Activated CD4-positive, CD25-positive, alpha-beta regulatory T cell treated with anti-CD3 and anti-CD28 coated beads, Interleukin-2, amount 50 U/mL, for 72 hours (primary cell): Measurements from ENCODE around the gene RABL6.
"Not testable (repeated sequence)": the region's sequence is repeated elsewhere in the genome, so short reads cannot be mapped to it uniquely, and the experiment has no call there.

Experiments
- DNase-seq: peaks from one replicate; pipeline ENCODE4 v3.0.0; 2021

The RABL6 gene, protein sequence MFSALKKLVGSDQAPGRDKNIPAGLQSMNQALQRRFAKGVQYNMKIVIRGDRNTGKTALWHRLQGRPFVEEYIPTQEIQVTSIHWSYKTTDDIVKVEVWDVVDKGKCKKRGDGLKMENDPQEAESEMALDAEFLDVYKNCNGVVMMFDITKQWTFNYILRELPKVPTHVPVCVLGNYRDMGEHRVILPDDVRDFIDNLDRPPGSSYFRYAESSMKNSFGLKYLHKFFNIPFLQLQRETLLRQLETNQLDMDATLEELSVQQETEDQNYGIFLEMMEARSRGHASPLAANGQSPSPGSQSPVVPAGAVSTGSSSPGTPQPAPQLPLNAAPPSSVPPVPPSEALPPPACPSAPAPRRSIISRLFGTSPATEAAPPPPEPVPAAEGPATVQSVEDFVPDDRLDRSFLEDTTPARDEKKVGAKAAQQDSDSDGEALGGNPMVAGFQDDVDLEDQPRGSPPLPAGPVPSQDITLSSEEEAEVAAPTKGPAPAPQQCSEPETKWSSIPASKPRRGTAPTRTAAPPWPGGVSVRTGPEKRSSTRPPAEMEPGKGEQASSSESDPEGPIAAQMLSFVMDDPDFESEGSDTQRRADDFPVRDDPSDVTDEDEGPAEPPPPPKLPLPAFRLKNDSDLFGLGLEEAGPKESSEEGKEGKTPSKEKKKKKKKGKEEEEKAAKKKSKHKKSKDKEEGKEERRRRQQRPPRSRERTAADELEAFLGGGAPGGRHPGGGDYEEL

DNA sequence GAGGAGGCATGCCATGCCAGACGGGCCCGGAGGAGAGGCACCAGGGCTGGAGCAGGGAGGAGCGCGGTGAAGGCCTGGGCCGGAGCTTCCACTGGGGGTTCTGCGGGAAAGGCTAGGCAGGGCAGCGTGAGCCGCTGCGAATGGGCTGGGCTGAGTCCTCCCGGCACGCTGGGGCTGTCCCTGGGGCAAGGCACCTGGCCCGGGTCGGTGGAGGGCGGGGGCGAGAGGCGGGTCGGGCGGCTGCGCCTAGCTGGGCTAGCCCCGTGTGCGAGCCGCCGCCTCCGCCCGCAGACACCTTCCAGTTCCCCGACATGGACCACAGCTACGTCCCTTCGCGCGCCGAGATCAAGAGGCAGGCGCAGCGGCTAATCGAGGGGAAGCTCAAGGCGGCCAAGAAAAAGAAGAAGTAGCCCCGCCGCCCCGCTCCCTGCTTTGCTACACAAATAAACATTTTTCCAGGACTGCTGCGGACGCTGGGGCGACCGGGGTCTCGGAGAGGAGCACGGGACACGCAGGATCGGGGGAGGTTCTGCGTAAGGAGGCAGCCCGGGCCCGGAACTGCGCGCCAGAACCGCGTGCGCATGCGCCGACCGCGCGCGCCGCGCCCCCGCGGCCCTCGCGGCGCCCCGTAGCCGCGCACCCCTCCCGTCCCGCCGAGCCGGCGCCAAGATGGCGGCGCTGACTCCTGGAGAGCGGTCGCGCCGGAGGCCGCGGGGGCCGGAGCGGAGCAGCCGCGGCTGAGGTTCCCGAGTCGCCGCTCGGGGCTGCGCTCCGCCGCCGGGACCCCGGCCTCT lies at the start of gene RABL6:
Gene RABL6 (plus strand): TSS at position 668 of the 794 bp plus-strand sequence. CDS start 249 bp downstream, outside the sequence.
- DNase-seq: peak; percentile 87

DNA sequence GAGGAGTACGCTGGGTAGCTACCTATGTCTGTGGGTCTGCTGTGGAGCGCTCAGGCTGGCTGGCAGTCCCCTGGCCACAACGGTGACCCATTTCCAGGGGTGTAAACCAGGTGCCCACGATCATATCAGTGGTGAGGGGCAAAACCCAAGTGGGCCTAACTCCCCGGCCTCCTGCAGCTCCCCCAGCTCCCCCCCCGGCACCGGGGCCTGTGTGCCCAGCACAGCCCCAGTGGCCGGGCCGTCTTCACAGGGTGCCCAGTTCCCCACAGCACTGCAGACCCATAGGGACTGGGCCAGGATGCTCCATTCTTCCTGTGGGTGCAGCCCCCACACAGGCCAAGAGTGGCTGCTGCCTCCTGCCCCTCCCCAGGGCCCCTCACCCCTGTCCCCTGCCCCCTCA lies 48.7 kb upstream of the RABL6 start:
- DNase-seq: peak; percentile 17

- no peak for DNase-seq
Observed at GRCh38 chr9:136759436-136760325, 48.1 kb upstream of the RABL6 start.

GRCh38 chr9:136760424-136760823 lies 47.3 kb upstream of the RABL6 start:
- no peak for DNase-seq

DNA sequence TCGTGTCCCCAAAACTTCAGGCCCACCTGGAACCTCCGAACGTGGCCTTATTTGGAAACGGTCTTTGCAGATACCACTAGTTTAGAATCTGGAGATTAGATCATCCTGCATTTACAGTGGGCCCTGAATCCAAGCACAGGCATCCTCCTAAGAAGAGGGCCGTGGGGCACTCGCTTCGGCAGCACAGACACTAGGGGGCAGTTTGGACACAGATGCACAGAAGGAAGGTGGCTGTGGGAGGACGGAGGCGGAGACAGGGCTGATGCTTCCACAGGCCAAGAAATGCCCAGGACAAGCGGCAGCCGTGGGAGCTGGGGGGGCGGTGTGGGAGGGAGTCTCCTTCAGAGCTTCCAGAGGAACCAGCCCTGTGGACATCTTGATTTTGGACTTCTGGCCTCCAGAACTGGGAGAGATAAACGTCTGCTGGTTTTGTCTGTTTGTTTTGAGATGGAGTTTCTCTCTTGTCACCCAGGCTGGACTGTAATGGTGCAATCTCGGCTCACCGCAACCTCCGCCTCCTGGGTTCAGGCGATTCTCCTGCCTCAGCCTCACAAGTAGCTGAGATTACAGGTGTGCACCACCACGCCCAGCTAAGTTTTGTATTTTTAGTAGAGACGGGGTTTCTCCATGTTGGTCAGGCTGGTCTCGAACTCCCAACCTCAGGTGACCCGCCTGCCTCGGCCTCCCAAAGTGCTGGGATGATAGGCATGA lies 46.8 kb upstream of the RABL6 start:
- DNase-seq: not testable (repeated sequence)

- DNase-seq: no peak
Observed at GRCh38 chr9:136761545-136761981, 46.2 kb upstream of the RABL6 start.

GRCh38 chr9:136762221-136762691 lies 45.5 kb upstream of the RABL6 start:
- peak; percentile 25 for DNase-seq

DNA sequence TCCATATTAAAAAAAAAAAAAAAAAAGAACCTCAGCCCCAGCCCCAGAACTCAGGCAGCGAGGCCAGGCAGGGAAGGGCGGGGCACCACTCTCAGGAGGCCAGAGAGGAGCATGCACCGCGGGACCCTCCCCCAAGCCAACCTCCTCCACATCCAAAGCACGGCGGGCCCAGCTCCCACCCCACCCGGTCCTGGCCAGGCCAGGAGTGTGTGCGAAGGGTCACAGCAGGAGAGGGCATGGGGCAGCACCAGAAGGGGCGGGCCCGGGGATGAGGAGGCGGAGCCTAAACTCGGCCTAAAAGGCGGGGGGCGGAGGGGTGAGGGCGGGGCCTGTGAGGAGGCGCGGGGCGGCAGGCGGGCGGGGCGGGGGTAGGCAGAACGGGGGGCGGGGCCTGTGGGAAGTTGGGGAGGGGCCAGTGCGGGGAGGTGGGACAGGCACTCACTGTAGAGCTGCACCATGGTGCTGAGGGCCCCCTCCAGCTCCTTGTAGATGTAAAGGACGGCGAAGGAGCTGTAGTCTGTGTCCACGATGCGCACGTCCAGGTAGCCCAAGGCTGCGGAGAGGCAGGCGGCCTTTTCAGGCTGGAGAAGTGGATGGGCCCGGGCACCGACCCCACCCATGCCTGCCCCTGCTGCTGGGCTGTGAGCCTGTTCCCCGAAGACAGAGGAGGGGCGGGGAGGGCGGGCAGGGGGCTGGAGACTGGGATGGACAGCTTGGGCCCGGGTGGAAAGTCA lies 44.7 kb upstream of the RABL6 start:
- DNase-seq: peak; percentile 59

DNA sequence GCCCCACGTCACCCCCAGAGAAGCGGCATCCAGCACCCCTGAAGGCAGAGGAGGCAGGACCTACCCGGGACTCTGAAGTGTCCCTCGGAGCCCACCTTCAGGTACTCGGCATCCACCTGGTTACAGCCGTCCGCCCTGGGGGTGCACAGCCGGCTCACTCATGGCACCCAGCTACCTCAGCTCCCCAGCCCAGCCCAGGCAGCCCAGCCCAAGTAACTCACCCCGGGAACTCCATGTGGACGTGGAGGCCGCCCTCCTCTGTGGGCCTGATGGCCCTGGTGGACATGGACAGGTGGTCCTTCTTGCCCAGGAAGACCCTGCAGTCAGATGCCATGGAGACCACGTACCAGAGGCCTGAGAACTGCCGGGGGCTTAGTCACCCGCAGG lies 44.1 kb upstream of the RABL6 start:
- no peak for DNase-seq

GRCh38 chr9:136764301-136764891 lies 43.4 kb upstream of the RABL6 start, which contains the start of gene LCN15:
Gene LCN15 (minus strand): TSS chr9:136764518. CDS start chr9:136764488, 30 bp downstream.
- no peak for DNase-seq

GRCh38 chr9:136765041-136765440 lies 42.7 kb upstream of the RABL6 start:
- DNase-seq: no peak

DNA sequence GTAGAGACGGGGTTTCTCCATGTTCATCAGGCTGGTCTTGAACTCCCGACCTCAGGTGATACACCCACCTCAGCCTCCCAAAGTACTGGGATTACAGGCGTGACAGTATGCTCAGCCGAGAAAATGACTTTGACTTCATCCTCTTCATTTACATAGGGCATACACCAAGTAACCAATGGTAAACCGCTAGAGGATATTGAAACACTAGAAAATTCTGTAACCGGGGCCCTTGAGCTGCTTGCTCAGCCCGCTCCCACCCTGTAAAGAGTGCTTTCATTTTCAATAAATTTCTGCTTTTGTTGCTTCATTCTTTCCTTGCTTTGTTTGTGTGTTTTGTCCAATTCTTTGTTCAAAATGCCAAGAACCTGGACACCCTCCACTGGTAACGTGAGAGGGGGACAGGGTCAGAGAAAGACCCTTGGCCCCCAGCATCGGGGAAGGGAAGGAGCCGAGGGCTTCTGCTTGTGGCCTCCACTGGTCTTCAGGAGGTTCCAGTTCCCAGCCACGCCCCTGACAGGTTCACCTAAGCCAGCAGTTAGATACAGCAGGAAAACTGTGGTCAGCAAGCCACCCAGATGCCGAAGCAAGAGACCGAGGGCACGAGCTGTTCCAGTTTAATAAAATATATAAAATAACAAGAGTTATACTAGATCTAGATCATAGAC lies 41.9 kb upstream of the RABL6 start:
- not testable (repeated sequence) for DNase-seq

- DNase-seq: peak; percentile 62
Observed at GRCh38 chr9:136766410-136767120, 41.2 kb upstream of the RABL6 start.

DNA sequence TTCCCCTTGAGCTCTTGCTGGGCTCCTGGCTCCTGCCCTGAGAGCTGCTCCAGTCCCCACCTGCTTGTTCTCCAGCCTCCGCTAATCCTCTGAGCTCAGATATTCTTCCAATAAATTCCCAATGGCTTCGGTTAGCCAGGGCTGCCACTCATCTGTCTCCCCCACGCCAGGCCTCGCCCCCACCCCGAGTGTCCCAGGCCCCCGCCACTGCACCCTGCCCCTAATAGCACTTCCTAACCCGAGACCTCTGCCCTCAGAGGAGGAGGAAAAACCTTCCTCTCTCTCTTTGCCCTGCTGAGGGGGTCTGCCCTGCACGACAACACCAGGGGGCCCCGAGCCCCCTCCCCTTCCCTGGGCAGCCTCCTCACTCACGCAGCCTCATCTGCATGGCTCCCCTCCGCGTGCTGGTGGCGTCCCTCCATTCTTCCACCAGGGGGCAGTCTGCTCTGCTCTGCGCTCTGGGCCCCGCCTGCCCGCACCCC lies 38.0 kb upstream of the RABL6 start:
- peak; percentile 69 for DNase-seq

DNA sequence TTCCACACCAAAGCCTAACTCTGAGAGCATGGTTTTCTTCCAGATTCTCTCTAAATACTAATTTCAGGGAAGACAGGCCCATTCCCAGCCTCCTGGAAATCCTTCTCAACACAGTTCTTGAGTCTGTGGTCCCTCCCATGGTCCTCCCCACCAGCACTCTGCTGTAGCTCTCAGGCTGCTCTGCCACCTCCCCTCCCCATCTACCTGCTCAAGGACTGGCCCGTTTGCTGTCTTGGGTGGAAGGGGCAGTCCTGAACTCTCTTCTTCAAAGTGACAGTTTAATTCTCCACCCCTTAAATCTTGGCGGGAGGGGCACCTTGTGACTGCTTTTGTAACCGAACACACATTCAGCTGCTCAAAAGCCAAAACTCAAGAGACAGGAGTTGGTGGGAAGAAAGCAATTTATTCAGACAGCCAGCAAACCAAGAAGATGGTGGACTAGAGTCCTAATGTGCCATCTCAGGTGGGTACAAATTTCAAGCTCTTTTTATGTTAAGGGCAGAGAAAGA lies 35.8 kb upstream of the RABL6 start:
- peak; percentile 17 for DNase-seq

- DNase-seq: peak; percentile 33
Observed at GRCh38 chr9:136773386-136774044, 34.2 kb upstream of the RABL6 start.

- DNase-seq: no peak
Observed at GRCh38 chr9:136774416-136775045, 33.2 kb upstream of the RABL6 start.
